GM19099 (cell line): Measurements from ENCODE around the gene FATE1.

Experiments used
- POLR2A ChIP-seq: IDR thresholded peaks from 3 replicates; pipeline ENCODE4 v1.6.1; 2011; ENCODE audit warnings: low read depth; ENCODE audit not compliant: insufficient read length; ENCODE audit errors: extremely low read depth

The FATE1 gene

DNA sequence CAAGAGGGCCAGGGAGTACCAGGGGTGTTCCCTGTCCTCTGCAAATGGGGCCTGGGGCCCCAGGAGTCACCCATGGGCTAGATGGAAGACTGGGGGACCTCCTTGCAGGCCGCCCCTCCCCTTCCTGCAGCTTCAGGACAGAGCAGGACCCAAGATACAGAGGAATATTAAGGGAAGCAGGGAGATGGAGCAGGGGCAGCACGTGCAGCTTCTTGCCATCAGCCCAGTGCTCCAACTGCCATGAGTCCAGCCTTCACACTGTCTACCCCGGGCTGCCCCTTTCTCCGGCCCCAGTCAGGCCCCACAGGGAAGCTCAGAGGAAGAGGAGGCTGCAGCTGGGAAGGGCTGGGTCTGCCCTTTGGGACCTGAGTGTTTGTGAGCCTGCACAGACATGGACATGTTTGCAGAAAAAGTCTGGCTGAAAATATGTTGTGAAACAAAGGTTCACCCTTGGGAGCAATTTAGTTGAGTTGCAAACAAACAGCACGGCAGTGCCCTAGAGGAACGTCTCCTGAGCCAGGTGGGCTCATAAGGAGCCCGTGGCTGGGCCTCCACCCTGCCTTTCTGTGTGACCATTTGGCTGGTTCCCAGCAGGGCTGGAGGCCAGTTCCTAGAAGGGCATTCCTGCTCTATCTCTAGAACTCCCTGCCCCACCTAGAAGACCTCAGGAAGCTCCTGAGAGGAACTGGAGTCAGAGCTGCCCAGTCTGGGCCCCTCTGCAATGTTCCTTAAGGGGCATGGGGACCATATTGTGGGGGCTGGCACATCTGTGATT lies 8.9 kb downstream of the FATE1 start:
- TF ChIP-seq POLR2A, result no peak

DNA sequence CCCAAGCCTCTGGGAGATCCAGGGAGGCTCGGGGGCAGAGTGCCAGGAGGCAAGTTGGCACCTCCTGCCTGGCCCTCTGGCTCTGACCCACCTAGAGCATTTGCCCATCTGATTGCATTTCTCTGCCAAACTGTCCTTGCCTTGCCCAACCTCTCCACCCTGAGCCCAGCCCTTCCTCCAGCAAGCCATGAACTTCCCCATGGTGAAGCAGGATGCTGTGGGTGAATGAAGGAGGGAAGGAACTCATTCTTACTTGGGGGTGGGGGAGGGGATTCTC lies 9.4 kb downstream of the FATE1 start:
- TF ChIP-seq POLR2A, result no peak

DNA sequence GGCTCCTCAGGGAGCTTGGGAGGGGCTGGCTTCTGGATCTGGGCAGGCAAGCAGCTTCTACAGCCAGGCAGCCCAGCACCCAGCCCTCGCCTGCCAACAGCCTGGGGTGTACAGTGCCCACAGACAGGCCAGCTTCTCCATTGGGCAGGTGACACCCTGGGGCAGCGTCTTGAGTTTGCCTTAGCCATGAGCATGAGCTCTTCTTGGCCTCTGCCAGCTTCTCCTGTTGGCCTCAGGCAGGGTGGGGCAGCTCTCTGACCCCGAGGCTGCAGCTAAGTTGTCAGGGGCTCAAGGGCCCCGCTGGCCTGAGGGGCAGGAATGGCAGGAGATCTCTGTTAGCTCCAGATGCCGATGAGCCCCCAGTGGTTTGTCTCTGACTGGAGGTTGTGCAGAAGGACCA lies 10.9 kb downstream of the FATE1 start:
- no peak for TF ChIP-seq POLR2A

DNA sequence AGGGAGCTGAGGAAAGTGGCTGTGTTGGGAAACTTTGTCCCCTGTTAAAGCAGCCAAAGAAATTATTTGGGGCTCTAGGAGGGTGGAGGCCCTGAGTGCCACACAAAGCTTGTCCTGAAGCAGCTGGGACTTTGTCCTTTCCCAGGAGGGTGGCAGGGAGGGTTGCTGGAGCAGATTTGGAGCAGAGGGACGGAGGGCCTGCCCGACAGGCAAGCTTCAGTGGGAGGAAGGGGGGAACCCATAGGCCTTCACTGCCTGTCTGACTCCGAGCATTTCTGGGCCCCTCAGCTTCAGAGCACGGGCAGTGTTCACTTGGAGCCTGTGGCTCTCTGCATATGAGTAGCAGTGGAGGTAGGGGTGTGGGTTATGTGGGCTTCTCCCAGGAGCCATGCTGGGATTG lies 11.5 kb downstream of the FATE1 start:
- no peak for TF ChIP-seq POLR2A

DNA sequence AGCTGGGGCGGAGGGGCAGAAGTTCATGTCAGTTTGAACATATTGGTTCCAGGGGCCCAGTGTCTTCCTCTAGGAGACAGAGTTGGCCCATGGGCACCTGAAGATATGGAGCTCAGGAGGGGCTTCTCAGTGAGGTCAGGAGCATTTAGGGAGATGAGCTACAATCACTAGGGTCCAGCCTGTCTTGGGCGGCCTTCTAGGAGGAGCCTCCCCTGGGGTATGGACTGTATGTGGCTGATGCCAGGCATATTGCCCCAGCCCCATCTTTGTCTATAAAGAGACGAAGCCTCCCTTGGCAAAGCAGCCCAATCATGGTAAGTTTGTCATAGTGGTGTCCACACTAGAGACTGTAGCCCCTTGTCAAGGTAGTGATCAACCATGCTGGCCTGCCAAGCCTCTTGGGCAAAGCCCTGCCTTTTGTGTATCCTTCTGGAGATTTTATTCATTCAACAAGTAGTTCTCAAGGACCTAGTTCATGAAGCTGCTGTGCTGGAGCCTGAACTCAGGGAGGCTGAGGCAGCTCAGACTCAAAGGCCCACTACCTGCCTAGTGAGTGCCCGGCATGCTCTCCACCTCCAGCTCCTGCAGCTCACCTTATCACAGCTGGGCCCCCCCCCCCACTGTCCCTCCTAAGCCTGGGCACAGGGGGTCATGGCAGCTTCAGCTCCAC lies 13.4 kb downstream of the FATE1 start:
- no peak for TF ChIP-seq POLR2A

GRCh38 chrX:151734446-151734845 lies 18.6 kb downstream of the FATE1 start, which contains the start of gene CNGA2:
Gene CNGA2 (plus strand): TSS chrX:151734746. CDS start chrX:151738484, 3,738 bp downstream.
- no peak for TF ChIP-seq POLR2A

DNA sequence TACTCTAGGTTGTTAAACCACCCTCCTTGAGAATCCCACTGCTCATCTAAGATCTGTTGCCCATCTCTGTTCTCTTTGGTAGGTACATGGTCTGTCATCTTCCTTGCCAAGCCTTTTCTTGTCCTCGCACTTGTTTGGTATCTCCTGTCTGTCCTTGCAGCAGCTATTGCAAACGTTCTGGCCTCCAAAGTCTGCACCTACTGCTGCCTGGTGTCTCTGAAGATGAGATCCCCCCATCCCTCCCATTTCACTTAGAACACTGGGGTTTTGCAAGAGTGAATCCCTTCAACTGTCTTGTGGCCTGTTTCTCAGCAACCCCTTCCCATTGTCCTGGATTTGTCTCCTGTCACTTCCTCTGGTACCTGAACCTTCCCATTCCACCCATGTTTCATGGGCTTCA lies 19.4 kb downstream of the FATE1 start:
- TF ChIP-seq POLR2A, result no peak

DNA sequence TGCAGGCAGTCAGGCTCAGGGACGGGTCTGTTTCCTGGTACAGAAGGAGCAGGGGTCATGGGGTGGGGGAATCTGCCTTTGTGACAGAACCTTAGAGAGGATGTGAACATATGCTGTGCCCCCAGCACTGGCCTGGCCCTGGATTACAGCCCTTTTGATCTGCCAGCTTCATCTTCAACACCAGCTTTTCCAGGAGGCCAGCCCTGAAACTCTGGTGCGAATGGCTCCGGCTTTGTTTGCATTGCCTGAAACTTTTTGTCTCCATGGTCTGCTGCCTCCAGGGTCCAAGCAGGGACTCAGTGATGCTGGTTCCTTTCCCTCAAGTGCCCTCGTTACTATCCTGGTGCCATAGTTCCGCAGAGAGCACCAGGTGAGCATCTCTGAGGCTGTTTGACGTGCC lies 20.9 kb downstream of the FATE1 start:
- TF ChIP-seq POLR2A, result no peak

- TF ChIP-seq POLR2A, result no peak
These were observed 21.7 kb downstream of the FATE1 start for GRCh38 chrX:151737494-151737893.

GRCh38 chrX:151738751-151739150 lies 22.9 kb downstream of the FATE1 start:
- no peak for TF ChIP-seq POLR2A

GRCh38 chrX:151741606-151742005 lies 25.8 kb downstream of the FATE1 start:
- no peak for TF ChIP-seq POLR2A

- TF ChIP-seq POLR2A, result no peak
These were observed 26.5 kb downstream of the FATE1 start for GRCh38 chrX:151742311-151742710.

DNA sequence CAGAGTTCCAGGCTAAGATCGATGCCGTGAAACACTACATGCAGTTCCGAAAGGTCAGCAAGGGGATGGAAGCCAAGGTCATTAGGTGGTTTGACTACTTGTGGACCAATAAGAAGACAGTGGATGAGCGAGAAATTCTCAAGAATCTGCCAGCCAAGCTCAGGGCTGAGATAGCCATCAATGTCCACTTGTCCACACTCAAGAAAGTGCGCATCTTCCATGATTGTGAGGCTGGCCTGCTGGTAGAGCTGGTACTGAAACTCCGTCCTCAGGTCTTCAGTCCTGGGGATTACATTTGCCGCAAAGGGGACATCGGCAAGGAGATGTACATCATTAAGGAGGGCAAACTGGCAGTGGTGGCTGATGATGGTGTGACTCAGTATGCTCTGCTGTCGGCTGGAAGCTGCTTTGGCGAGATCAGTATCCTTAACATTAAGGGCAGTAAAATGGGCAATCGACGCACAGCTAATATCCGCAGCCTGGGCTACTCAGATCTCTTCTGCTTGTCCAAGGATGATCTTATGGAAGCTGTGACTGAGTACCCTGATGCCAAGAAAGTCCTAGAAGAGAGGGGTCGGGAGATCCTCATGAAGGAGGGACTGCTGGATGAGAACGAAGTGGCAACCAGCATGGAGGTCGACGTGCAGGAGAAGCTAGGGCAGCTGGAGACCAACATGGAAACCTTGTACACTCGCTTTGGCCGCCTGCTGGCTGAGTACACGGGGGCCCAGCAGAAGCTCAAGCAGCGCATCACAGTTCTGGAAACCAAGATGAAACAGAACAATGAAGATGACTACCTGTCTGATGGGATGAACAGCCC lies 28.0 kb downstream of the FATE1 start:
- TF ChIP-seq POLR2A, result no peak

DNA sequence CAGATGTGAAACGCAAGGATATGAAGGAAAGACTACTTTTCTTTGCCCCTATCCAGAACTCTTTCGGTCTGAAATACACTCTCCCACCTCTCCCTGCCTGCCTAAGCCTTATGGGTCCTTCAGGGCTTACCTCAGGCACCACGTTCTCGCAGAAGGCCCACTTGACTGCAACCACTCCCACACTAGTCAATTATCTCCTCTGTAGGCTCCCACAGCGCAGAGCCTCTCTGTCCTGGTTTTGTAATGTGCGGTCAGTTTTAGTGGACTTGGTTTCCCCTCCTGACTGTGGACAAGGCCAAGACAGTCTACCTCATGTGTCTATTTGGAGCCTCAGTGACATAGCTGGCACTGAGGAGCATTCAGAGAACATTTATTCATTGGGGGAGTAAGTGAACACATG lies 29.8 kb downstream of the FATE1 start:
- TF ChIP-seq POLR2A, result no peak

- TF ChIP-seq POLR2A, result no peak
These were observed 30.7 kb downstream of the FATE1 start for GRCh38 chrX:151746502-151746901.

DNA sequence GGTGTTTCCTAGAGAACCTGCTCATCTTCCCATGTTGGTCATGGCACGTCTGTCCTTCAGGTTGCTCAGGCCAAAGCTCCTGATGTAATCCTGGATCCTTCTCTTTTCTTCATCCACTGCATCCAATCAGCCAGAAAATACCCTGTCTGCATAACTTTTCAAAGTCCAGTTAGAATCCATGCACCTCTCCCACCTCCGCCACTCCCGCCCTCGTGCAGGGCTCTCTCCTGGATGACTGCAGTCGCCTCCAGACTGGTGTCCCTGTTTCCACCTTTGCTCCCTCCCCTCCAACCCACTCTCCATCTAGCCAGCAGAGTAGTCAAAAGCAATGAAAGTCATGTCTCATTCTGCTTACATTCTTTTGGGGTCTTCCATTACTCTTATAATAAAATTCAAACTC lies 34.7 kb downstream of the FATE1 start:
- no peak for TF ChIP-seq POLR2A
